Measurements from ENCODE around the gene LRRC47.
A peak's percentile ranks its signal among the peaks of the same experiment; 100 is the strongest.

LRRC47 gene

GRCh38 chr1:3786468-3787348 lies 9.6 kb downstream of the LRRC47 start:
- no peak for DNase-seq (ENCODE audit: low read depth)

- DNase-seq (ENCODE audit: low read depth) = no peak
Measured at GRCh38 chr1:3785456-3786157, 10.7 kb downstream of the LRRC47 start.

GRCh38 chr1:3785045-3785444 lies 11.3 kb downstream of the LRRC47 start:
- no peak for DNase-seq (ENCODE audit: low read depth)

DNA sequence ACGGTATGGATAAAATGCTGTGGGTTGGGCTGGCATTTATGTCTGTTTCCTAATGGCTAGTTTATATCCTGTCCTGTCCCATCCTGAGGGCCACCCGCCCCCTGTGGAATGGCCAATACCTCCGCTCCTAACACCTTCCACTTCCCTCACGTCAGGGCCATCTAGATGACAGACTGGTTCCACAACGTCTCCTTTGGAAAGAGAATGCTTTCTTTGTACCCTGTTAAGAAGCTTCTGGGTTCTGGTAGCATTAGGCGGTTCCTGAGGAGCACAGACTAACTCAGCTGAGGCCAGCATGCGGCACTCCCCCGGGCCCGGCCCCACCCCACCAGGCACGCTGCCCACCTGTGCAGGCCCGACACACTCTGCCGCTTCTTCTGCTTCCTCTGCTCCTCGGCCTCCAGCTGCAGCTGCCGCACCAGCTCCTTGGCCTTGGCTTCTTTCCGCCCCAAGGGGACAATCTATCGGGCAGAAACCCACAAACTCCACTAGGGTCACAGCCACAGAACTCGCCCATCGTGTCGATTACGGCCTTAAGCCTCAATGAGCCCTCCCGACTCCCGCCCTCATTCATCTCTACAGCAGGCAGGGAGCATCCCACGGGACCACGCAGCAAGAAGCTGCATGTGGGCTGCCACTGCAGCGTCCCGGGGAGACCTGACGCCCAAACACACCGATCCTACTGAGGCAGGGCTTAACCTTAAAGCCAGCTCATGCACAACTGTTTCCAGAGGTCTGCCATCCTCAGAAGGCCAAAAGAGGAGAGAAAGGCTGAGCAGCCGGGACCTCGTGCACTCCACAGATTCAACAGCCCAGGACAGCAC lies 12.4 kb downstream of the LRRC47 start:
- no peak for DNase-seq (ENCODE audit: low read depth)

- no peak for DNase-seq (ENCODE audit: low read depth)
Measured at GRCh38 chr1:3780901-3781300, 15.4 kb downstream of the LRRC47 start.

DNA sequence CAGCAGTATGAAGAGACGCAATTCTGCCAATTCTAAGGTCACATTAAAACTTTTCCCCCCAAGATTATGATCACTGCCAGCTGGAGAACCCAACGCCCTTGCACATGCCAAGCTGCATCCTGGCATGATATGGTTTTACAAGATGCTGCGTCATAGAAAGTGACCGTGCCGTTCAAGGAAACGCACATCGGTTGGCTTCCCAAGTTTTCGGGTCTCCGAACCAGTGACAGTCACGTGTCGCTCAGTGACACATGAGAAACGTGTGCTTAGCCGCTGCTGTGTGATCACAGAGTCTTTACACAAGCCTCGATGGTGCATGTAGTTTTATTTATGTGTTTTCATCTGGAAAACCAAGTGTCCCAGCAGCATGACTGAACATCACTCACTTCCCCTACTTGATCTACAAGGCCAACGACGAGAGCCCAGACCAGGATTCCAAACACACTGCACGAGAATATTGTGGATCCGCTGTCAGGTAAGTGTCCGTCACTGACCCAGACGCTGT lies 16.3 kb downstream of the LRRC47 start:
- no peak for DNase-seq (ENCODE audit: low read depth)

DNA sequence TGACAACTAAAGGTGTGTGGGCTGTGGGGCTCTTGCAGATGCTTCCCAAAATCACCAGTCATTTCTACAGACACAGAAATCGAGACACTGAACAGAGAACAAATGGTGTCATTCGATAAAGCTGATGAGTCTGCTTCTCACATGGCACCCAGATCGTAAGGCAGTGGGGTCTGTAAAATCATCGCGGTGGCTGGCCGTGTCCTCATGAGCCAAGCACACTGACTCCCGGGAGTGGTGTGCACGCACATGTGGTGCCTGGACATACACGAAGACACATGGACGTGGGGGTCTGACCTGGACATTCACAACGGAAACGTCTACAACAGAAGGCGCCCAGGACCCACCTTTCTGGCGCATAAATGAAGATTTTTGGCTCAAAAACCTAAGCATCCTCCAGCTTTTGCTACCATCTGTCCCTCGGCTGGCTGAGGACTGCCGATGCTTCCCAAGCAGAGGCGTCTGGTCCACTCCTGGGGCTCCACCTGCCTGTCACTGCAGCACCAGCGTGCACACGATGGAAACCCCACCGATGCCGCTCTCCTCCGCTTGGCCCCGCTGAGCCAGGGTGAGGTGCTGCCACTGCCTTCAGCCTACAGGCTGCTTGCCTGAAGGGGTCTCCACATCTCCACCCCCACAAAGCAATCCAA lies 16.9 kb downstream of the LRRC47 start:
- no peak for DNase-seq (ENCODE audit: low read depth)

- no peak for DNase-seq (ENCODE audit: low read depth)
Measured at GRCh38 chr1:3778590-3779264, 17.6 kb downstream of the LRRC47 start.

DNA sequence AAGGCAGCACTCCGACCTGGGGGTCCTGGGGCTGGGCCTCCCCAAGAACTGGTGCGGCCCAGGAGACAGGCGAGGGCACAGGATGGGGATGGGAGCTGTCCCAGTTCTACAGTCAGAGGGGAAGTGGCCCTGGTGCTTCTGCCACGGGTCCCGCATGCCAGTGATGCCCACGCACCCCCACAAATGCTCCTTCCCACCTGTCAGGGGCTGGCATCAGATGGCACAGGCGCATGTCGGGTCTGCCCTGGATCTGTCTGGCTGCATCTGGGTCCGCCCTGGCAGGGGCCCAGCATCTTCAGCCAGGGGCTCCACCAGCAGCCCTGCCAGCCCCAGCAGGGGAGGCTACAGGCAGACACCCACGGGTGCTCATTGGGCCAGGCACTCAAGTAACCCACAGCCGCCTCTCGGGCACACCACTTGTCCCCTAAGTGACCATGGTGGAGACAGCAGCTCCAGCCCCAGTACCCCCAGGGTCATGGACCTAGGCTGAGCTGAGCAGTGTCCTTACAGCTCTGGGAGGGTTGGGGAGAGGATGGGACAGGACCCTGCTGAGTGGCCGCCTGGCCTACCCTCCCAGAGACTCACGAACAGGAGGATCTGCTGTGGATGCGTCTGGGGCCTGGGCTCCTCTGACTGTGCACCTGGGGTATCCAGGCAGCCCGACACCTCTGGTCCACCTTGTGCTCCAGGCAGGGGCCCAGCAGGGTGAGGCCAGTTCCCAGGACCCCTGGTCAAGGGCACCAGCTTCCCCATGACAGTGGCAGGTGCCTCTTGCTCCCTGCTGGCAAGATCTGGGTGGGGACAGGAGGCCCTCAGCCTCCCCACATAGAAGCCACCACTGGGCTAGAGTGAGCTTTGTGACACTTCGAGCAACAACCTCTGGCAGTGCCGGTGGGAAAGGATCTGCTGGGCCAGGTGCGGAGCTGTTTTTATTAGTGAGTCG lies 18.4 kb downstream of the LRRC47 start:
- no peak for DNase-seq (ENCODE audit: low read depth)

DNA sequence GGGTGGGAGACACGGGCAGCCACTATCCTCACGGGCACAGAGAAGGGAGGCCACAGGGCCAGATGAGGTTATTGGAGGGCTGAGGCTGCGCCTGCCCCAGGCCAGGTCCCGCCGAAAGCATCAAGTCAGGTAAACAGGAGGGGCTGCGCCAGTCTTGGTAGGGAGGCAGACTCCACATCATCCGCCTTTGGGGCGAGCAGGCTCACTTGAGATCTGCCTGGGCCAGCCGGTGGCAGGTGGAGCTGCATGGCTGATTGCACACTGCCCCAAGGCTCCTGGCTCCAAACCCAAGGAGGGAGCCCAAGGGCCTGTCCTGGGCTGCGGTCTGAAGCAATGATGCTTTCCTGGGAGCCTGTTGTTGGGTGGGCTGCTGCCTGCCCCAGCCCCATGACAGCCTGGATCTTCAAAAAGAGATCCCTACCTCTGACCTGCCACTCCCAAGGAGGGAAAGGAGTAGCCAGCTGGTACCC lies 19.2 kb downstream of the LRRC47 start:
- DNase-seq (ENCODE audit: low read depth) = no peak

GRCh38 chr1:3776231-3776961 lies 19.9 kb downstream of the LRRC47 start:
- DNase-seq (ENCODE audit: low read depth) = no peak

DNA sequence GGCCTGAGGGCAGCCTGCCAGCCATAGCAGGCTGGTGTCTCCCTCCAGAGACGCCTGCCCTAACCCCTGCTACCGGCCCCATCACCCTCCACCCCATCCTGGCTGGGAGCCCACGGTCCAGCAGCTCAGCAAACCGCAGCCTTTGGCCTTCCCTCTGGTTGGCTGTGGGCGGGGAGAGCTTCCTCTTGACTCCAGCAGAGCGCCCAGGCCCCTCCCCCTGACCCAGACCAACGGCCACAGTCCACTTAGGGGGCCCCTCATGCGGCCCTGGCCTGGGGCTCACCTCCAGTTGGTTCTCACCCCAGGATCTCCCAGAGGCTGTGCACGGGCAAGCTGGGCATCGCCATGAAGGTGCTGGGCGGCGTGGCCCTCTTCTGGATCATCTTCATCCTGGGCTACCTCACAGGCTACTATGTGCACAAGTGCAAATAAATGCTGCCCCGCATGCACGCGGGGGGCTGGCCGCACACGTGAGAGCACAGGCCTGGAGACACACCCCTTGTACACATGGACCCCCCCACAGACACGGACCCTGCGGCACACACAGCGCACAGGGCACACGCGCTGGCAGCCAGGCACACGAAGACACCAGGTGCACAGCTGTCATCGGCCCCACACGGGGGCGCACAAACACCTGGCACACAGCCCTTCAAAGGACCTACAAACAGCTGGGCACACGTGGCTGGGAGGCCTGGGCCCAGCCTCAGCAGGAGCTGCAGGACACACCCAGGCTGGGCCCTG lies 20.6 kb downstream of the LRRC47 start:
- peak; percentile 31 for DNase-seq (ENCODE audit: low read depth)

GRCh38 chr1:3774946-3775489 lies 21.3 kb downstream of the LRRC47 start:
- DNase-seq (ENCODE audit: low read depth) = no peak

DNA sequence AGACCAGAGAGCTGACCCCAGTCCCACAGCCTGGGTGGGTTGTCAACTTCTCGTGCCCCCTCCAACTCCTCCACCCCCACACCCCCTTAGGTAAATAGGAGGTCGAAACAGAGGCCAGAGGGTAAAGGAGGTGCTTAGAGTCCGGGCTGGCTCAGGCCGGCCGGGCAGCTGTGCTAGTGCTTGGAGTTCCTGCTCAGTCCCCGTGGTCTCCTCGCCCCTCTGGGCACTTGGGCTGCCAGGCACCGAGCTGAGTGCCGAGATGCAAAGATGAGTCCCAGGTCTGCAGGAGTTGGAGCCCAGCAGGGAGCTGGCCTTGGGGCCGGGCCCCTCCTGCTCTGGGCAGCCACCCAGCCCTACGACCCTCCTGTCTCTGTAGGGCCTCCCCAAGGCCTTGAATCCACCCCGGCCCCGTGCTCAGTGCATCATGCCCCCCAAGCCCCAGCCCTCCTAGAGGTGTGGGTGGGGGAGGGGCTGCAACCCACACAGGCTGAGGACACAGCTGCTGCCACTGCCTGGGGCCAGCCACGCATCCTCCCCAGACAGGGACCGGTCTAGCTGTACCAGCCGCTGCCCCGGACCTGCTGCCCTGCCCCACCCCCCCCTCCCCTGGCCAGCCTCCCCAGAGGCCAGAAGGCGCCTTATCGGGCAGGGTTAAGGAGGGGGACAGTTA lies 21.9 kb downstream of the LRRC47 start:
- DNase-seq (ENCODE audit: low read depth) = no peak

- no peak for DNase-seq (ENCODE audit: low read depth)
Measured at GRCh38 chr1:3773572-3774275, 22.6 kb downstream of the LRRC47 start.

- DNase-seq (ENCODE audit: low read depth) = no peak
Measured at GRCh38 chr1:3772715-3773571, 23.4 kb downstream of the LRRC47 start, which contains the start of gene SMIM1. TSS of gene SMIM1 (plus strand) at chr1:3772749. CDS start at chr1:3775374, 2,625 bp downstream.
